Retinal pigment epithelial cell (primary cell): ENCODE results near the gene SLC17A4.

Source experiments
- DNase-seq: peaks from one replicate; pipeline ENCODE4 v3.0.0-alpha.2; 2010; ENCODE audit warnings: low read depth
- H3K4me3 ChIP-seq: 2 replicates; pipeline ENCODE4 v1.5.1; 2011; ENCODE audit warnings: mild to moderate bottlenecking, low read length, control low read depth, moderate library complexity
- CTCF ChIP-seq: conservative IDR thresholded peaks from 2 replicates; pipeline ENCODE4 v1.5.1; 2011; ENCODE audit warnings: low read depth, low read length, control low read depth, inconsistent platforms

SLC17A4 gene

GRCh38 chr6:25815194-25815593 is 60.7 kb downstream of the SLC17A4 start:
- TF ChIP-seq CTCF, result no peak
- no peak for DNase-seq
- no peak overlapping the region for H3K4me3 ChIP-seq

- no peak for DNase-seq
- no peak for TF ChIP-seq CTCF
- no peak overlapping the region for H3K4me3 ChIP-seq
These were observed 61.7 kb downstream of the SLC17A4 start for GRCh38 chr6:25816252-25816651.

- no peak for TF ChIP-seq CTCF
- no peak for DNase-seq
- H3K4me3 ChIP-seq, result no peak overlapping the region
These were observed 66.8 kb downstream of the SLC17A4 start for GRCh38 chr6:25821341-25821740.

GRCh38 chr6:25829375-25829774 is 74.8 kb downstream of the SLC17A4 start:
- no peak for TF ChIP-seq CTCF
- DNase-seq, result no peak

GRCh38 chr6:25830458-25830857 is 75.9 kb downstream of the SLC17A4 start:
- no peak for DNase-seq
- no peak for TF ChIP-seq CTCF
- H3K4me3 ChIP-seq, result no peak overlapping the region

More at GRCh38 chr6:25829375-25829774, 74.8 kb downstream of the SLC17A4 start:
- H3K4me3 ChIP-seq, result no peak overlapping the region
